ENCODE measurements around the gene MED25.
A peak's percentile ranks its signal among the peaks of the same experiment; 100 is the strongest.

The MED25 gene

DNA sequence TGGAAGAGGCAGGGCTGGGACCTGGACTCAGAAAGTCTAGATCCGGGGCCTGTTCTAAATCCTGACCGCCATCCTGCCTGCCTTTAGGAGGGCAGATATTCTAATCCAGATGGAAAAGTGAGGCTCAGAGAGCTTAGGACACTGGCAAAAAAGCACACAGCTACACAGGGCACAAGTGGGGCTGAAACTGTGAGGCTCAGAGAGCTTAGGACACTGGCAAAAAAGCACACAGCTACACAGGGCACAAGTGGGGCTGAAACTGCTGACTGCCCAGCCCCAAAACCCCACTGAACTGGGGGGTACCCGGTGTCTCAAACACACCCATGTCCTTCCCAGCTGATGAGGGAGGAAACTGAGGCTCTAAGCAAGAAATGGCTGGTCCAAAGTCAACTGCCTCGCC is 57.1 kb downstream of the MED25 start:
- DNase-seq, result no peak

DNA sequence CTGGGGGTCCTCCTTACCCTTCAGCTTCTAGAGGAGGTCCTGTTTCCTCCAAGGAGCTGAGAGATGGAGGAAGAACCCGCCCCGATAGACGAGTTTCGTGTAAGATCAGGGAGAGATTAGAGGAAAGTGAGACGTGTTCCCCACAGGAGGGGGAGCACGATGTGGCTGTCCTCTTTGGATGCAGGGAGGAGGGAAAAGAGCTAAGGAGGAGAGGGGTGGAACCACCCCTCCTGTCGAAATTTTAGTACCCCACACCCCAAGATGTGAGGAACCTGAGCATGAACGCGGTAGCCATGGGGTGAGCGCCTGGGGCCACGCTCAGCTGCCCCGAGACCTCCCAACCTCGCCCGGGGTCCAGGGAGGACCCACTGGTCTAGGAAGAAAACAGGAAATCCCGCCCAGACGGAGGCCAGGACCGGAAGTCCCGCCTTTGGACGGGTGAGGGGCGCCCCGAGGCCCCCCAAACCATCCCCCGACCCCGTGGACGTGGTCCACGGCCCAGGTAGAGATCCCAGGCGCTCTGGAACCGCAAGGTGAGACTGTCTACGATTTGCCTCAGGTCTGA is 57.9 kb downstream of the MED25 start:
- DNase-seq, result no peak

DNA sequence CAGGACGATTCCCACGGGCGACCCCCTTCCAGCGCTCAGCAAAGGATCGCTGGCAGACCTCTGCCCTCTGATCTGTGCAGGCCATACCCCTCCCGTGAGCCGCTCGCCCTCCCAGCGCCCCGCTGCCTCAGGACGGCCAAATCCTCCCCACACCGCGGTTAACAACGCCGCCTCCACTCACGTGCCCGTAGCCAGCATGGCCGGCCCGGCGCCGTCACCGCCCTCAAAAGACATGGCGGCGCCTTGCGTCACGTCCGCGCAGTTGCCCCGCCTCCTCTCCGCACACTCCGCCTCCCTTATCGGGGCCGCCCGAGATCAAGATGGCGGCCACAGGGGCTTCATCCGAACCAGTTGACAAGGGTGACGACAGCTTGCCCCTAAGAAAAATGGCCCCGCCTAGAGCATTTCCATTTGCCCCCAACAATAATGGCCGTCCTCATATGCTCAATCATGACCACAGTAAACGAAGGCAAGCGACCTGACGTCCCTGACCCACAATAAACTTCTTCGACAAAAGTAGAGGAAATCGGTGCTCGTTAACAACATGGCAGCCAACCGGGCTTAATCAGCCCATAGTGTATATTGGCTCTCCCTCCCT is 58.4 kb downstream of the MED25 start:
- DNase-seq, result peak; percentile 95

DNA sequence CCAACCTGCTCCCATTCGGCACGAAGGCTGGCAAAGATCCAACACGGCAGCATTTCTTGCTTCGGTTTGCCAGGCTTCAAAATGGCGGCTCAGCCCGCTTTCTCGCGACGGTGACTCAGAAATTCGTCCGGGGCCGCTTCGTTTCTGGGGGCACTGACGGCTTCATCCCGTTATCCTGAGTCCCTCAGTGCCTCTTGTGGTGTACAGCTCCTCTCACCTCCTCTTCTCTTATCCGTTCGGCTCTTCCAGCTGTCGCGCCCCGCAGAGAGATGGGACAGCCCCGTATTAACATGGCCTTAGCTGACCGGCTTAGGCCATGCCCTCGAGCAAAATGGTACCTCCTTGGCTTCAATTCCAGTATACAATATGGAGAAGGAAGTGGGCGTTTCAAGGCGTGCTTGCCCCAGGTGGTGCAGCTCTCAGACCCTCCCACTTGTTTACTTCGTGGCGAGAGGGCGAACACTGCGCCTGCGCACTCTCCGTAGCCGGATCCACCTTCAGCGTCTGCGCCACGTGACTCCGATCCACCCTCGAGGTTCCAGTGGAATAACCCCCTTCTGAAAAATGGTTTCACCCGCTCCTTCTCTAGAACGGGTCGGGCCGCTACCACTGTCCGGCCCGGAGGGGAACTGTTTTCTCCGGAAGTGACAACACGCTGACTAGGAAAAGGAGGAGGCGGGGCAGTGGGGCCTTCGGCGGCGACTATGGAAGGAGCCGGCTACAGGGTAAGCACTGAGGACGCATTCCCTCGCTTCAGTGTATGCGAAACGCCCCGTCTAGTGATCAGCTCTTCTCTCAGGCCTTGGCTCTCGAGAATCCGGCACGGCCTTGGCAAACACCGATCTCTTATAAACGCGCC is 59.2 kb downstream of the MED25 start, which contains the start of the genes AKT1S1 and TBC1D17:
Gene AKT1S1, minus strand, starts transcription at position 336 of the 859 bp plus-strand sequence. CDS start 4,060 bp downstream, outside the sequence.
Gene TBC1D17, plus strand, starts transcription at position 683 of the 859 bp plus-strand sequence. Its CDS starts 22 bp downstream, at position 705.
- peak; percentile 98 for DNase-seq

DNA sequence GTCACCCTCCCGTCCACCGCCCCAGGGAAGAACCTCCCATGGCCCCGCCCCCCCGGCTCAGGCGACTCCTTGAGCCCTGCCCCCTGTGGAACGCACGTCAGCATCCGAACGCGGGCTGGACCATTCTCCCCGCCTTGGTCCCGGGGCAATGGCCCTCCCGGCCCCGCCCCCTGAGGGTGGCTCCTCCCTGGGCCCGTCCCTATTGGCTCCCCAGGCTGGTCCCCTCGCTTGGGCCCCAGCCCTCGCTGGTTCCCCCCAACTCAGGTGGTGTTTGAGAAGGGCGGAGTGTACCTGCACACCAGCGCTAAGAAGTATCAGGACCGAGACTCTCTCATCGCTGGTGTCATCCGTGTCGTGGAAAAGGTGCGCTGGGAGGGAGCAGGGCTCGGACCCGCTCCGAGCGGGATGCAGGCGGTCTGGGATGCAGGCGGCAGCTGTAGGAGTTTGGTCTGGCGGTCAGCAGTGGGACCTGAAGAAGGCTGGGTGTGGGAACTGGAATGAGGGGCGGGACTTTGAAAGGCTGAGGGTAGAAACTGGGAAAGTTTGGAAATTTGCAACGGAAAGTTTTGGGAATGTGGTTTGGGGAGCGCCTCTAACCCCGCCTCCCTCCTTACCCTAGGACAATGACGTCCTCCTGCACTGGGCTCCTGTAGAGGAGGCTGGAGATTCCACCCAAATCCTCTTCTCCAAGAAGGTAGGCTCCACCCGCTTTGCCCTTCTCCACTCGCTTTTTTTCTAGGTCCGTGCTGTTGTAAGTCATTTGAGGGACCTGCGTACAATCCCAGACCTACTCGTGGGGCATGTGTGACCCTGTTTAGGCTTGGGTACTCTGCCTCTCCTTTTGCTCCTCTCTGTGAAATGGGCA is 60.0 kb downstream of the MED25 start:
- peak; percentile 95 for DNase-seq

DNA sequence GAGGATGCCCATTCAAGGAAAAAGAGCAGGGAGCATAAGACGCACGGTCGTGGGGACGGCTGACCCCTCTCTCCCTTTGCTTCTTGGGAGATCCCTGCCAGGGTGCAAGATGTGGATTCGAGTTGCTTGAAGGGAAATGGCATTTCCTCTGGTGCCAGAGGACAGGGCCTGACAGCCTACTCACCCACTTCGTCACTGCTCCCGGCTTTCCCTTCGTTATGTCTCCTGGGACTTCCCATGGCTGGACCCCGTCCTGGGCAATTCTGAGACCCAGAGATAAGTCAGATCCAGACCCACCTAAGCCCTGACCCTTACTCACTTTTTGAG is 60.6 kb downstream of the MED25 start:
- no peak for DNase-seq

DNA sequence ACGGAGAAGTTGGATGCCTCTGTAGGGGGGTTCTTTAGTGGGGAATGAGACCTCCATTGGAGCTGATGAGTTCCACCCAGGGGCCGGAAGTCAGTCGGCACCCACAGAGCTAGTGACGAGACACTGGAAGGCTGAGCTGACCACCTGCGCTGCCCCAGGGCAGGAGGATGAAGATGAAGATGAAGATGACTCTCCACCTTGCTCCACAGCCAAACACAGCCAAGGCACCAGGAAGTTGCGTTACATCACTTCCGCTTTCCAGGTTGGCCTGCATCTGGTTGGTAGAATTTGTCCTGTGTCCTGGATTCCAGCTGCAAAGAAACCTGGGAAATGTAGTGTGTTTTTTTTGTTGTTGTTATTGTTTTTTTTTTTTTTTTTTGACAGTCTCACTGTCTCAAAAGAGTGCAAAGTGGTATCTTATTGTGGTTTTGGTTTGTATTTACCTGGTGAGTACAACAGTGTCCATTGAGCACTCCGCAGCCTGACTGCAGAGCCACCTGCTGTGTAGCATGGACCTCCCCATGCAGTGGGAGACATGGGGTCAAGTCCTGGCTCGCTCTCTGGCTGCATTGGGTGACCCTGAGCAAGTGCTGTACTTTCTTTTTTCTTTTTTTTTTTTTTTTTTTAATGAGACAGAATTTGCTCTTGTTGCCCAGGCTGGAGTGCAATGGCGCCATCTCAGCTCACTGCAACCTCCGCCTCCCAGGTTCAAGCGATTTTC is 61.3 kb downstream of the MED25 start:
- no peak for DNase-seq

DNA sequence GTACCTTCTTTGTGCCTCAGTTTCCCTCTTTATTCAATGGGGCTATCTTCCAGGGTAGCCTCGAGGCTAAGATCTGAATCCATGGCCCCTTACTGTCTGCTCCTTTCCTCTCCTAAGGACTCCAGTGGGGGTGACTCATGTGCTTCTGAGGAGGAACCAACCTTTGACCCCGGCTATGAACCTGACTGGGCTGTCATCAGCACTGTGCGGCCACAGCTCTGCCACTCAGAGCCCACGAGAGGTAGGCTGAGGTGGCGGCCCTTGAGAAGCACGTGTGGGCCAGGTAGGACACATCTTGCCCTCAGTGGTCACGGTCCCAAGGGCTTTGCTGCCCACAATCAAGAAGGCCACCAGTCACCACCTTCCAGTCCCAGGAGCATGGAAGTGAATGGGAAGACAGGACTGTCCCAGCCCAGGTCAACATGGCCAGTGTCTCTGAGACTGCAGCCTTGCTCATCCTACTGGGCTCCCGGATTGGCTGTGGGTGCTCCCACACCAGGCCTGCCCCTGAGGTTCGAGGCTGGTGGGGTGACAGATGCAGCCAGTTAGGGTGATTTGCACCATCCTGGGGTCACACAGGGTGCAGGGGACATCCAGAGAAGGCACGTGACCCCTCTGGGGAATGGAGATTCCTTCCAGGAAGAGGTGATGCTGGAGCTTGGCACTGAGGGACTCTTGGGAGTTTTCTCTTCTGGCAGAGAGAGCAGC is 62.2 kb downstream of the MED25 start:
- DNase-seq, result no peak

DNA sequence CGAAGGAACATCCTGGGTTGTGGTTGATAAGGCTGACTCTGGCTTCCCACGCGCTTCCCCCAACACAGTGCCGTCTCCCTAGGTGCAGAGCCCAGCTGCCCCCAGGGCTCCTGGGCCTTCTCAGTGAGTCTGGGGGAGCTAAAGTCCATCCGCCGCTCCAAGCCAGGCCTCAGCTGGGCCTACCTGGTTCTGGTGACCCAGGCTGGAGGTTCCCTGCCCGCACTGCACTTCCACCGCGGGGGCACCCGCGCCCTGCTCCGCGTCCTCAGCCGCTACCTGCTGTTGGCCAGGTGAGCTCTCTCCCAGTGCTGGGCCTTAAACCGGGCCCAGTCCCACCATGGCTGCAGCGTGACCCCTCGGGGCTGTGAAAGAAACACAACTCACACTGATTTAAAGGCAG is 63.1 kb downstream of the MED25 start:
- DNase-seq, result no peak

DNA sequence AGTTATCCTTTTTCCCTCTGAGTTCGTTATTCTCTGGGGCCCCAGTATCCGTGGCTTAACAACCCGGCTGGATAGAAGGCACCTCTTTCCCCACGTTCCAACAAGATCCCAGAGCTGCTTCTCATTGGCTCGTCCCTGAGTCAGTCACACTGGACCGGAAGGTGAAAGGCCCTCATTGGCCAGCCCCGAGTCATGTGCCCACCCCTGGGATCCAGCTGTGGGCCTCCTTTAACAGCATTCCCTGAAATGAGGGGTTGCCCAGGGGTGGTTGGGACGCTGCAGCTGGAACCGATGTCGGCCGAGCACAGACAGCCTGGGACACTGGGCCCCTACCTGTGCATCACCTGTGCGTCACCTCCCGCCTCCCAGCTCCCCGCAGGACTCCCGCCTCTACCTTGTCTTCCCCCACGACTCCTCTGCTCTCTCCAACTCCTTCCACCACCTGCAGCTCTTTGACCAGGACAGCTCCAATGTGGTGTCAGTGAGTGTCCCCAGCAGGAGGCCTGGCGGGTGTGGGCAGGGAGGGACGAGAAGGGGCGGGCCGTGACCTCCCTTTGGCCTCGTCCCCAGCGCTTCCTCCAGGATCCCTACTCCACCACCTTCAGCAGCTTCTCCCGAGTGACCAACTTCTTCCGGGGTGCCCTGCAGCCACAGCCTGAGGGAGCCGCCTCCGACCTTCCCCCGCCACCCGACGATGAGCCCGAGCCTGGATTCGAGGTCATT is 63.7 kb downstream of the MED25 start:
- DNase-seq, result no peak

DNA sequence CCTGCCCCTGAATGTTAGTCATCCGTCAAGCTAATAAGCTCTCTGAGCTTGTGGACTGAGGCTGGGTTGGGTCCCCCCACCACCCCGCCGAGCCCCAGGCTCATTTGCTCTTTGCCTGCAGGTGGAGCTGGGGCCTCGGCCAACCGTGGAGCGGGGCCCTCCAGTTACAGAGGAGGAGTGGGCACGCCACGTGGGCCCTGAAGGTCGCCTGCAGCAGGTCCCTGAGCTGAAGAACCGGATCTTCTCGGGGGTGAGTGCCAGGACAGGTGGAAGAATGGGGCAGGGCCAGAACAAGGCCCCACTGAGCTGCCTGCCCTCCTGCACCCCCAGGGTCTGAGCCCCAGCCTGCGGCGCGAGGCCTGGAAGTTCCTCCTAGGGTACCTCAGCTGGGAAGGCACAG is 64.6 kb downstream of the MED25 start:
- DNase-seq, result no peak

DNA sequence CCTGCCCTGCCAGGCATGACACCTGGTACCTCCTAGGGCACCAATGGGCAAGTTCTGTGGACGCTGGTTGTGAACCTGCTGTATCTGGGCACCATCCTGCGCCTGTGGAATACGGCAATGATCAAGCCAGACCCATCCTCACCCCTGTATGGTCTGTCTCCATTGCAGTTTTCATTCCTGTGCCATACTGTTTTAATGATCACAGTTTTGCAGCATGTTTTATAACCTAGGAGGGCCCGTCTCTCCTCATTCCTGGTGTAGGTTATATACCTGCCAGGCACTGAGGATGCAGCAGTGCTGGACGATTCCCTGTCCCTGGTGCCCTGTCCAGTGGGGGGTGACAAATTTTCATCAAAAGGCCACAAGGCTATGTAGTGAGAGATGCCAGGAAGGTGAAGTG is 65.0 kb downstream of the MED25 start:
- no peak for DNase-seq

DNA sequence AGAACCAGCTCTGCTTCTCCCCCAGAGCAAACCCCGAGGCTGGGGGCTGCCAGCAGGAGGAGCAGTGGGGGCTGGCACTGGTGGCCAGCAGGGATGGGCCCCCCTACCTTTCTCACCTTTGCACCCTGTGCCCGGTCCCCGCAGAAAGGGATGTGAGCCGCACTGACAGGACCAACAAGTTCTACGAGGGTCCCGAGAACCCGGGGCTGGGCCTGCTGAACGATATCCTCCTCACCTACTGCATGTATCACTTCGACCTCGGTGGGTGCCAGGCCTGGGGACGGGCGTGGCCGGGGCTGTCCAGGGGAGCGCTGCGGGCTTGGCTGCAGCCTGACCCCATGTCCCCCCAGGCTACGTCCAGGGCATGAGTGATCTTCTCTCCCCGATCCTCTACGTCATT is 66.0 kb downstream of the MED25 start:
- no peak for DNase-seq

DNA sequence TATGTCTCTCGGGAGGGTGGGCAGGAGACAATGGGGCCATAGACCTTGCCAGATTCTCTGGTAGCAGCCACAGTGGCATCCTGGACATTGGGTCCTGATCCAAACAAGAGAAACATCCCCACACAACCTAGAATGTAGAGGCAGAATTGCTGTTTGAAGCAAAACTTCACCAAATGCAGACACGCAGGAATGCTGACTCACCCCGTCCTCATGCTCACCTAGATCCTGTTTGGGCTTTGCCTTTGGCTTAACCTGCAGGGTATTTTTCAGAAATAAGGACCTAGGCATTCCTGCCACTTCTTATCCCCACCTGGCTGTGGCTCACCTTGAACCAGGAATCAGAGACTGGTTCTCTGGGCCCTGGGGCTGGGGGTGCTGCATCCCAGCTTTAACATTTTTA is 66.7 kb downstream of the MED25 start:
- DNase-seq, result no peak

All from T1000 (cell line).